Renal cortical epithelial cell (primary cell): ENCODE measurements around the gene ATP13A5. TPM values are rescaled to one million over a fixed set of nuclear protein-coding genes. Genes with fewer than 3 reads are reported as not detected.
A peak's percentile ranks its signal among the peaks of the same experiment; 100 is the strongest.

Source experiments
- DNase-seq: peaks from one replicate; pipeline ENCODE4 v3.0.0-alpha.2; 2011; ENCODE audit warnings: low read depth
- total RNA-seq: library from RNA; depleted of rRNA; stranded (reverse); fragments of >200 nt; gene quantifications from 2 replicates; pipeline ENCODE4 v1.2.3, GENCODE V29; 2014

Gene ATP13A5, protein sequence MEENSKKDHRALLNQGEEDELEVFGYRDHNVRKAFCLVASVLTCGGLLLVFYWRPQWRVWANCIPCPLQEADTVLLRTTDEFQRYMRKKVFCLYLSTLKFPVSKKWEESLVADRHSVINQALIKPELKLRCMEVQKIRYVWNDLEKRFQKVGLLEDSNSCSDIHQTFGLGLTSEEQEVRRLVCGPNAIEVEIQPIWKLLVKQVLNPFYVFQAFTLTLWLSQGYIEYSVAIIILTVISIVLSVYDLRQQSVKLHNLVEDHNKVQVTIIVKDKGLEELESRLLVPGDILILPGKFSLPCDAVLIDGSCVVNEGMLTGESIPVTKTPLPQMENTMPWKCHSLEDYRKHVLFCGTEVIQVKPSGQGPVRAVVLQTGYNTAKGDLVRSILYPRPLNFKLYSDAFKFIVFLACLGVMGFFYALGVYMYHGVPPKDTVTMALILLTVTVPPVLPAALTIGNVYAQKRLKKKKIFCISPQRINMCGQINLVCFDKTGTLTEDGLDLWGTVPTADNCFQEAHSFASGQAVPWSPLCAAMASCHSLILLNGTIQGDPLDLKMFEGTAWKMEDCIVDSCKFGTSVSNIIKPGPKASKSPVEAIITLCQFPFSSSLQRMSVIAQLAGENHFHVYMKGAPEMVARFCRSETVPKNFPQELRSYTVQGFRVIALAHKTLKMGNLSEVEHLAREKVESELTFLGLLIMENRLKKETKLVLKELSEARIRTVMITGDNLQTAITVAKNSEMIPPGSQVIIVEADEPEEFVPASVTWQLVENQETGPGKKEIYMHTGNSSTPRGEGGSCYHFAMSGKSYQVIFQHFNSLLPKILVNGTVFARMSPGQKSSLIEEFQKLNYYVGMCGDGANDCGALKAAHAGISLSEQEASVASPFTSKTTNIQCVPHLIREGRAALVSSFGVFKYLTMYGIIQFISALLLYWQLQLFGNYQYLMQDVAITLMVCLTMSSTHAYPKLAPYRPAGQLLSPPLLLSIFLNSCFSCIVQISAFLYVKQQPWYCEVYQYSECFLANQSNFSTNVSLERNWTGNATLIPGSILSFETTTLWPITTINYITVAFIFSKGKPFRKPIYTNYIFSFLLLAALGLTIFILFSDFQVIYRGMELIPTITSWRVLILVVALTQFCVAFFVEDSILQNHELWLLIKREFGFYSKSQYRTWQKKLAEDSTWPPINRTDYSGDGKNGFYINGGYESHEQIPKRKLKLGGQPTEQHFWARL
- not detected in 2 replicates for total RNA-seq

DNA sequence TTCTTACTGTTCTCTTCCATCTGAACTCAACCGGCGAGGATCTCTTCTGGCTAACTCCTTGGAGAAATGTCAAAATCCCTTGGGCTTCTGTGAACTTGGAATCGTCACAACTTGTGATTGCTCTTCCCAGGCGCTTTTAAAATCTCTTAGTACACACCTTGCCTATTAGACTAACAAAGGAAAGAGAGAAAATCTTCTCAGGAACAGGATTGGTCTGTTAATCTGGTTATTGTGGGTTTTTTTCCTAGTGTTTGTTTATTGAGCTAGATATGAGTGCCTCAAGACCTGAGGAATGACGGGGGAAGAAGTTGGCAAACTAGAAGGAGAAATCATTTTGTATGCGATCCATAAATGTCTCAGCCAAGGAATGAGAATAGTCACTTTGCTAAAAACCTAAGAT, at the start of gene ATP13A5:
Gene ATP13A5, minus strand, starts transcription at position 48 of the 400 bp plus-strand sequence. Its CDS starts 28 bp downstream, at position 20.
- DNase-seq: no peak

DNA sequence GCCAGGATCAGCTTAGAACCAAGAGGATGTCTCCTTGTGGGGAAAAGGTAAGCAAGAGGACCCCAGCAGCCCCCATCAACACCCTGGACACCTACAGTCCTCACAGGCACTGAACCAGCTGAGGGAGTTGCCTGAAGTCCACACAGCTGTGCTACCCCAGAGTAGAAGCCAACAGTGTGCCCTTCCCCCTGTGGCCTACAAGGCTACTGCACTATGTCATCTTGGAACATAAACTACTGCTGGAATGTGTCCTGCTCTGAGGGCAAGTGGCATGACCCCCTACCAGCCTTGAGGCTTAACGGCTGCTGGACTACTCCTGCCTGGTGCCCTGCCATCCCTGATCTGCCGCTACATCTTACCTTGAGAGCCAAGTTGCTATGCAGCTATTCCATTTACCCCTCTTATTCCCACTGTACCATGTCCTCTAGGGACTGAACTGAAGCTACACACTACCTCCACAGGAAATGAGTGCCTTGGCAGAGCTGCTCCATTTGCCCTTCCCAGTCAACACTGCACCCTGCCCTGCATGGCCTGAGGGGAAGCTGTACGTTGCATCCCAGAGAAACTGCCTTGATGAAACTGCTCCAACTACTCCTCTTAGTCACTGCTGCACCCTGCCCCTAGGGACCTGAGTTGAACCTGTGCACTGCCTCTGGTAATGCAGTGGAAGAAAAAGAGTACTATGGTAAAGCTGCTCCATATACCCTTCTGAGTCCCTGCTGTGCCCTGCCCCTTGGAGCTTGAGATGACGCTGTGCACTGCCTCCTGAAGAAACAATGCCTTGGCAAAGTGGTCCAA, 40.2 kb upstream of the ATP13A5 start:
- no peak for DNase-seq

DNA sequence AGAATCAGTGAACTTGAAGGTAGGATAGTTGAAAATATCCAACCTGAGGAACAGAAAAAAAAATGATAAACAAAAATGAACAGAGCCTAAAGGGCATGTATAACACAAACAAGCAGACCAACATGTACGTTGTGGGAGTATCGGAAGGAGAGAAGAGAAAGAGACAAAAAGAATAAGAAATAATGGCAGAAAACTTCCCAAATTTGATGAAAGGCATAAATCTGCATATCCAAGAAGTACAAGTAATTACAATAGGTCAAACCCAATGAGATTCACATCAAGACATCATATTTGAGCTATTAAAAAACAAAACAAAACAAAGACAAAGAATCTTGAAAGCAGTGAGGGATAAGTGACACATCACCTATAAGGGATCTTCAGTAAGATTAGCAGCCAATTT, 38.1 kb upstream of the ATP13A5 start:
- no peak for DNase-seq

DNA sequence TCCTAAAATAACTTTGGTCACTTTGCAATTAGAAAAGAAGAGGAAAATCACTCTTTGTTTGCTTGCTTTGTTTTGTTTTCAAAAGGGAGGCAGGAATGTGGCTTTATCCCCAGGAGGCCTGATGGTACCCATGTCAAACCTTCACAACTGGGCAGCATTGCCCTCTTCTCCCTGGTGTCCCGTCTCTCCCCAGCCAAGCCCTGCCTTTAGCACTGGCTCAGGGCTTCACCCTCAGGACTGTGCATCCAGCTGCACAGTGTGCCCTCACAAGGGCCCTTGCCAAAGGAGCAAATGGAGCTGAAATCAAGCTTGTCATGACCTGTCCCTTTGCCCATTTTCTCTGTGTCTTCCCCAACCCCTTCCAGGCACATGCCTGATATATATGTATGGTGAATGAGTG, 29.1 kb upstream of the ATP13A5 start:
- DNase-seq: no peak

DNA sequence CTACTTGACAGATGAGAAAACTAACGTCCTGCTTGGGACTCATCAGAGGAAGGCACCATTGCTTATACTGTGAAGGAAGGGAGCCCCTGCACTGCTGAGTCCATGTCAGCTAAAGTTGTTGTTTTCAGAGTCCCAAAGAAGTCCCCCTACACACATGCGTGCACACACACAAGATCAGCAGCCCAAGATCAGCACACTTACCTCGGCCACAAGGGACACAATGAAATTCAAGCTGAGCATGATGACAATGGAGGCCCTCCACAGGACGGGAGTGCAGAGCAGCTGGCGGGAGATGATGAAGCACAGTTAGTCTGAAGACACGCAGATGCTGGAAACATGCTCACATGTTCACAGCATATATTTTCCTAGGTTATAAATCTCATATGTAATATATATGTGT, 28.6 kb upstream of the ATP13A5 start:
- DNase-seq: no peak

DNA sequence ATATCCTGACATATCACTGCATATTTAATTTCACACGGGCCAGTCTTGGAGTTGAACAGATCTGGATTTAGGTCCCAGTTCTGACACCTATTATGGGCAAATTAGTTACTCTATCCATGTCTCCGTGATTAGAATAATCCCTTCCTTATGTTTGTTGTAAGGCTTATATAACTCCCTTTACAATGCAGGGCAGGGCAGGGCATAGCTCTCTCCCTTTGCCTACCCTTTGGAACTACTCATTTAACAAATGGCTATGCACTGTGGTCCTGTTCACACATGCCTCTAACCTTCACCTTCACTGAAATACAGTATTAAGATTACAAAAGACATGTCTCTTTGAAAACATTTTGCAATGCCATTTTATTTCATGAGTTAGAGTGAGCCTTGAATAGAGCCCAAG, 24.8 kb upstream of the ATP13A5 start:
- DNase-seq: no peak

DNA sequence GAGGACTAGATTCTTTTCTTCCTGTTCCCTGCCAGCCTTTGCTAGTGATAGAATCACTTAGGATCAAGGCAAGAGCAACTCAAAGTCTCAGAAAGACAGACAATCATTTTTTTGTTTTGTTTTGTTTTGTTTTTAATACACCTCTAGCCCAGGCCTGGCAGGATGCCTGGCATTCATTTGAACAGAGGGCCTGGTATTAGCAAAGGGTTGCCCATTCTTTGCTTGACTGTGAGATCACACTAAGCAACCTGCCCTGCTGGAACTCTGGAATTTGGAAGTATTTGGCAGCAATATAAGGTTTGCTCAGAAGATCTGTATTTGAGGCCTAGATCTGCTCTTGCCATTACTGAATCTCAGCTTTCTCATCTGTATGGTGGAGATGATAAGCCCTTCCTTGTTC, 21.8 kb upstream of the ATP13A5 start:
- peak; percentile 1 for DNase-seq

DNA sequence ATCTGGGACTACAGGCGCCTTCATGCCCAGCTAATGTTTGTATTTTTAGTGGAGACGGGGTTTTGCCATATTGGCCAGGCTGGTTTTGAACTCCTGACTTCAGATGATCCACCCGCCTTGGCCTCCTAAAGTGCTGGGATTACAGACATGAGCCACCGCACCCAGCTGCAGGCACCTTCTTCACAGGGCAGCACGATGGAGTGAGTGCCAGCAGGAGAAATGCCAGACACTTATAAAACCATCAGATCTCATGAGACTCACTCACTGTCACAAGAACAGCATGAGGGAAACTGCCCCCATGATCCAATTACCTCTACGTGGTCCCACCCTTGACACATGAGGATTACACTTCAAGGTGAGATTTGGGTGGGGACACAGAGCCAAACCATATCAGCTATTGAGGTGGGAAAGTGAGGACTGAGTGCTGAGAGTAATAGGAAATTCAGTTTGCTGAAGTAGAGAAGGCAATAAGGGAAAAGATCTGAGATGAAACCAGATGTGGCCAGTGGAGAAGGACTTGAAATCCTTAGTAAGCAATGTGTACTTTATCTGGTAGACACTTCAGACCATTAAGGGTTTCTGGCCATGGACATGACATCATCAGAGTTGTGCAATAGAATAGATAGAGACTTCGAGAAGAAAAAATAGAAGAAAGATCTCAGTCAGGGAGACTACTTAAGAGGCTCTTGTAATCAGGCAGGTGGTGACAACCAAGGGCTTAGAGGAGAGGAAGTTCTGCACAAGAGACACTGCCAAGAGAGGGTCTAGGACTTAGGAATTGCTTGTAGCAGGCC, 18.1 kb upstream of the ATP13A5 start:
- no peak for DNase-seq

DNA sequence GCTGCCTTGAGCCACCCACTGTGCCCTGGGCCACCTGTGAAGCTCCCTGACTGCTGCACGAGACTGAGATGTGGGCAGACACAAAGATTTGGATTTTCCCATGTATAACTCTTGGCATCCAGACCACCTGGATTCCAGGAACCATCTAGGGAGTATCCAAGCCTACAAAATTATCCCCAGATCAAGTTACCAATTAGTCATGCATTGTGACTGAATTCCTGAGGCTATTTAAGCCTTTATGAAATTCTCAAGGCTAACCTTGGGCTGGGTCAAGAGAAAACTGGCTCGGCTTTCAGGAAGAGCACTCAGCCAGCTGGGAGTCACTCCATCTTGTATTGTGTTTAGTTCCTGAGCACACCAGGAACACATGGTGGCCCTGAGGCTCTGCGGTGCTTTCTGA, 13.3 kb upstream of the ATP13A5 start:
- DNase-seq: peak; percentile 78

DNA sequence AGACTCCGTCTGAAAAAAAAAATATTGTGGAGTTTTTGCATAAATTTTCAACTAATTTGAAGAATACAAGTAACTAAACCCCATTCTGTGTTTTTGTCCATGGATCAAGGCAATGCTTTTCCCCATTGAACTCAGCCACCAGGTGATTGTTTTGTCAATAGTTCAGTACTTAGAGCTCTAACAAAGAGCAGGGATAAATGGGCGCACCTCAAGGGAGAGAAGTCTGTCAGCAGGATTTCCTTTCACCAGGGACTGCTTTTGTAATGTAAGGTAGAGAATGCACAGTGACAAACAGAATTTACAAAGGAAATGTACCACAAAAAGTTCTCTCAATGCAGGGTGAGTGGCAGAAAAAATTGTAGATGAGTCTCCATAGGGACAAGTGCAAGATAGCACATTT, 10.8 kb upstream of the ATP13A5 start:
- DNase-seq: no peak

DNA sequence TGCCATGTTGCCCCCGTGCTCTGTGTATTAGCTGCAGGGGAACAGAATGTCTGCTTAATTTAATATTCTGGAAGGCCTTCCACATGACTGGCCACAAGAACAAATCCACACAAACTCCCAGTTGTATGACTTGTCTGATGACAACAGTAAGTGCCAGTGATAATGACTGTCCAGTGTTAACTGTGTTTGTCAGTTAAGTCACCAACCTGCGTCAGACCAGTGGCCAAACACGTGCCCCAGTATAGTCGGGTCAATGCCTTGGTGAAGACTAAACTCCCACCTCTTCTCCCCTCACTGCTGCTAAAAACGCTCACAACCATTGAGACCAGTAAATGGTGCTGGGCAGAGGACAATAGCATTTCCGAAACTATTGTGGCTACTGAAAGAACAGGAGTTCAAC, 9.8 kb upstream of the ATP13A5 start:
- DNase-seq: no peak

DNA sequence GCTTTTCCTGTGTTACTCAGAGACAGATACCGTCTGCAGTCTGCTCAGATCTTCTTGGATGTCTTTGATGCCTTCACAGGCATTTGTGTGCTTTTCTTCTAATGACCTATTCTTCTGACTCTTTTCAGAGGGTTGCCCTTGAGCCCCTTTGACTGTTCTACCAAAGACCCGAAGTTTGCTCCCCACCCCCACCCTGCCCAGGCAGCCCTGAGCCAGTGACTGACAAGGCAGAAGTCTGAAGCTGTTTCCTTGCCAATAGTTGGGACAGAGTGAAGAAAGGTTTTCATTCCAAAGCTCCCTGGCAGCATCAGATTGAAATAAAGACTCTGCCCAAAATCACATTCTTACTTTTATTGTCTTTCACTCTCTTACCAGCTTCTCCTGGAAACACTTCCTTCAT, 9.0 kb upstream of the ATP13A5 start:
- no peak for DNase-seq

DNA sequence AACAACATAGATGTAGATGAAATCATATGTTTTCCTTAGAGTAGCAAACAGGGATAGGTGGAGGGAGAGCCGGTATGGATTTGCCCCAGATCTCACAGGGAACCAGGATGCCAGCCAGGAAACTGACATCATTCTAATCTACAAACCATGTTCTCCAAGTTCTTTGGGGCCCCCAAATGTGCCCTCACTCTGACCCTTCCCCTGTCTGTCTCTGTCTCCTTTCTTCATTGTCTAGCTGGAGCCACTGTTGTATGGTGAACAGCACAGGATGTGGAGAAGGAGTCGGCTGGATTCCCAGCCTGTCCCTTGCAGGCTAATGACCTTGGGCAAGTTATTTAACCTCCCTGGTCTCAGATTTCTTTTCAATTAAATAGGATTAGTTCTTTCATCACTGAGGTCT, 962 bp downstream of the ATP13A5 start:
- DNase-seq: no peak

DNA sequence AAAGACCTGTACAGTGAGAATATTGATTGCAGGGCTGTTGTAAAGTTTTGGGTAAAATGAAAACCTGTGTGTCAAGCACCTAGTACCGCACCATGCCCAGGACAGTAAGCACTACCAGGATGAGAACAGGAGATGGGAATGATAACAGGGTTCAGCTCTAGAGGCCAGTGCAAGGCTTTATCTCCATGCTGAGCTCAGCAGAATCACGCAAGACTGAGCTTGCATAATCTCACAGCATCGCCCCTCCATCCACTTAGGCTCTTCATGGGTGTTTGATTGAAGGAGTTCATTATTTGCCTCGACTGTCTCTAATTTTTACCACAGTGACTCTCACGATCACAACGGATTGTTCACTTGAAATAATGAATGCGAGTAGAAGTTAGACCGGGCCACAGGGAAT, 2.9 kb downstream of the ATP13A5 start:
- DNase-seq: no peak

DNA sequence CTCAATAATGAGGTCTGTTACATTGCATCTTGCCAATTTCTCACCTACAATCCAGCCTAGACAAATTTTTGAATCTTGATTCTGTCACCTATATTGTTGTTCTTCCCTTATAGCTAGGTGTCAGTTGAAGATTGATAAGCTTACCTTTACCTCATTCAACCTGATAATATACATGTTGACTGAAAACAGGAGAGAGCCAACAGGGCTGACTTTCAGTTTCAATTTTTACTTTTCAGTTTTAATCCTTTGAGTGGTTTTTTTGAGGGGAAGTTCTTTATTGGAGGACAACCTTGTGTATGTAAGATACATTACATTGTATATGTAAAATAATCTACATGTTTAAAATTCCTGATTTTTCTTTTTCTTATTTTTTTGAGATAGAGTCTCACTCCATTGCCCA, 5.8 kb downstream of the ATP13A5 start:
- no peak for DNase-seq

DNA sequence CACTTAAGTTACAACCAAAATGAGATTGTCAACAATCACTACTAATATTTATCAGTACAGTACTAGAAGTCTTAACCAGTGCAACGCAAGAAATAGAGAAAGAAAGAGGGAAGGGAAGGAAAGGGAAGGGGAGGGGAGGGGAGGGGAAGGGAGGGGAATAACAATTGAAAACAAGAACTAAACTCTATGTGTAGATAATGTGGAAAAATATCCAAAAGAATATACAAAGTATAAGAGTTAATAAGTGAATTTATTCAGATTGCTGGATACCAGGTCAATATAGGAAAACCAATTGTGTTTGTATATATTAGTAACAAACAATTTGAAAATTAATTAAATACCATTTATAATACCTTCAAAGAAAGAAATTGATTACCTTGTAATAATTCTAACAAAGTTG, 10.7 kb downstream of the ATP13A5 start:
- no peak for DNase-seq

DNA sequence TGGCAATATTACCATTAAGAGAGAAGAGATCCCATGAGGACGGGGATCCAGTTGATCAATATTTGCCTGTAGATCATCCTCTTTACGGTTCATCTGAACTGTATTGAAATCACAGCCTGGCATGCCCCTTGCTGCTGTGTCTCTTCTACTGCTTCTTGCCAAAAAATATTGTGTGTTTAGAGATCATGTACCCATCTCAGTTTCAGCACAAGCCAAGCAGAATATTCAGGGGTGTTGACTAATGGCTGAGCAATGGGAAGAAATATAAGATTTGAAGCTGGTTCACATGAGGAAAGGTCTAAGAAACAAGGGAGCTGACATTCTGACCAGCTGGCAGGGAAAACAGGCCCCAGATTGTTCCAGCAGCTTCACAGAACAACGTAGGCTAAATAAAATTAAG, 21.3 kb downstream of the ATP13A5 start:
- no peak for DNase-seq

DNA sequence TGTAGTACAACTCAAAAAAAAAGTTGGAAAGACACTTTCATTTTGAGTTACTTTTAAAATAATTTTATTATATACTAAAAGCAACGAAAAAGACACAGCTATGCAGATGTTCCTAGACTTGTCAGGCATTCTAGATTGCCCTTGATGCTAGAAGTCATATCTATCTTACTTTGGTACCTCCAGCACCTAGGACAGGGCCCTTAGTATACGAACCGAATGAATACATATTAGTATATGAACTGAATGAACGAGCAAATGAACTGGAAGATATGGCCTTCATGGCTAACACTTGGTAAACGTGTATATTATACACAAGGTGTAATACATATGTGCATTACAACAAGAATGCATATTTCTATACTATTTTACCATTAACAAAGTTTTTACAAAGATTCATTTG, 24.1 kb downstream of the ATP13A5 start:
- DNase-seq: no peak

DNA sequence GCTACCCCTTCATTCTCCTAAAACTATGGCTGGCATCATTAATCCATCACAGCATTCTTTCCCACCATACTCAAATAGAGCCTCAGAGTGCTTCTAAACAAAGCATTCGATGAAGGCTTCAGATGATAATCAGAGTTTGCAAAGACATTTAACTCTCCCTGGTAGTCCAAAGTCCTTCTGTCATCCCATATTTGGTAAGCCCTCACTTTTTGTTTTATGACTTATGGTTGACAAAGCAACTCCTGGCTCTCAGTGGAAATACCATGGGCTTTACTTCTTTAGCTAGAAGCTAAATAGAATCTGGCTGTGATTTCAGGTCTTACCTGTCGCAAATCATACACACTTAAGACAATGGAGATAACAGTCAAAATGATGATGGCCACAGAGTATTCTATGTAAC, 27.8 kb downstream of the ATP13A5 start:
- no peak for DNase-seq

DNA sequence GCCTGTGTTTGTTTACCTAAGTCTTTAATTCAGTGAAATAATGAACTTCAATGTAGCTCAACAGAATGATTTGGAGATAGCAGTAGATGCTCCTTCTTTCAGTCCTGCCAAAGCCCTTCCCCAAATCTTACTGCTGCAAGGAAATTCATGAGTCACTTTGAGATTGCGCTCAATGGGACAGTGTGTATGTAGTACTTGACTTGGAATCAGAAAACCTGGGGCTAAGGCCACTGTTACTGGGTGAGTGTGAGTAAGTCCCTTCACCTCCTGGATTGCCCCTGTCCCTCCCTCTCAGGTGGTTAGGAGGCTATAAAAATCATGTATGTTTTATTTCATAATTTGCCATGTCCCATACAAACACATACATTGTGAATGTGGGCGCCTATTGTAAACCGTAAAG, 29.9 kb downstream of the ATP13A5 start:
- no peak for DNase-seq
